ENCODE results near the gene ENDOG.

Gene ENDOG

GRCh38 chr9:128781187-128782070 is 36.9 kb upstream of the ENDOG start:
- Histone ChIP-seq H3K36me3 (no peaks in the 10 kb centered on the region), H3K4me2 (peak overlapping the region; percentile 21 to 83 (median 57)), H3K4me1 (peaks cover 36 to 46% (median 41%) of the 10 kb centered on the region in 10 experiments), H3K27me3 (no peaks in the 10 kb centered on the region), H3K4me3 (no peak overlapping the region), H3K9ac (peak overlapping the region in 8 of 11 experiments; percentile 1 to 59 (median 48); a peak in 10 of 22 replicates), H3K27ac (peak overlapping the region in 10 of 11 experiments; percentile 22 to 84 (median 79); a peak in 19 of 22 replicates), H4K20me1 (no peaks in the 10 kb centered on the region), H3K9me3 (replicated peaks in 1 of 11) (peaks cover 12 to 51% (median 23%) of the 10 kb centered on the region in 11 experiments; a peak in 21 of 22 replicates)
- TF ChIP-seq Cebpa-rat (IDR thresholded peaks at IDR 0.05), result no peak

DNA sequence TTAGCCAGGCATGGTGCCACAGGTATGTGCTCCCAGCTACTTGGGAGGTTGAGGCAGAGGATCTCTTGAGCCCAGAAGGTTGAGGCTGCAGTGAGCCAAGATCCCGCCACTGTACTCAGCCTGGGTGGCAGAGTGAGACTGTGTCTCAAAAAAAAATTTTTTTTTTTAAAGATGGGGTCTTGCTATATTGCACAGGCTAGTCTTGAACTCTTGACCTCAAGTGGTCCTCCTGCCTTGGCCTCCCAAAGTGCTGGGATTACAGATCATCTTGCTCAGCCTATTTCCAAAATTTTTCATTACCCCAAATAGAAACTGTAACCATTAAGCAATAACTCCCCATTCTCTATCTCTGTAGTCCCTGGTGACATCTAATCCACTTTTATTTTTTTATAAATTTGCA is 35.6 kb upstream of the ENDOG start:
- peak overlapping the region in 10 of 11 experiments; percentile 64 to 91 (median 80); a peak in 16 of 22 replicates for H3K4me2 ChIP-seq
- peak overlapping the region in 8 of 11 experiments; percentile 48 to 84 (median 81); a peak in 13 of 22 replicates for H3K27ac ChIP-seq
- peaks cover 39 to 51% (median 46%) of the 10 kb centered on the region in 10 experiments for H3K4me1 ChIP-seq
- no peak overlapping the region for H3K4me3 ChIP-seq
- no peaks in the 10 kb centered on the region for H3K36me3 ChIP-seq
- H3K9ac ChIP-seq, result no peak overlapping the region; a peak in 1 of 22 replicates
- no peaks in the 10 kb centered on the region for H4K20me1 ChIP-seq
- no peak for TF ChIP-seq Cebpa-rat (IDR thresholded peaks at IDR 0.05)
- no peaks in the 10 kb centered on the region for H3K27me3 ChIP-seq
- H3K9me3 ChIP-seq (replicated peaks in 1 of 11), result peaks cover 5 to 41% (median 16%) of the 10 kb centered on the region in 11 experiments; a peak in 19 of 22 replicates

GRCh38 chr9:128785427-128785826 is 32.9 kb upstream of the ENDOG start:
- no peaks in the 10 kb centered on the region for H3K27me3 ChIP-seq
- peaks cover 53 to 66% (median 60%) of the 10 kb centered on the region in 10 experiments for H3K4me1 ChIP-seq
- peaks cover 0 to 19% (median 10%) of the 10 kb centered on the region in 11 experiments; a peak in 14 of 22 replicates for H3K9me3 ChIP-seq (replicated peaks in 1 of 11)
- peaks cover 0 to 3% (median 0%) of the 10 kb centered on the region in 11 experiments; a peak in 2 of 22 replicates for H4K20me1 ChIP-seq
- no peak overlapping the region for H3K4me3 ChIP-seq
- H3K36me3 ChIP-seq, result peaks cover 7 to 22% (median 19%) of the 10 kb centered on the region in 11 experiments
- no peak overlapping the region for H3K4me2 ChIP-seq
- H3K27ac ChIP-seq, result peak overlapping the region in 1 of 11 experiments; percentile 82; a peak in 1 of 22 replicates
- TF ChIP-seq Cebpa-rat (IDR thresholded peaks at IDR 0.05), result no peak
- H3K9ac ChIP-seq, result no peak overlapping the region

GRCh38 chr9:128786681-128787601 is 31.4 kb upstream of the ENDOG start, which contains the start of gene TBC1D13:
TBC1D13 (plus strand) TSS chr9:128787253; CDS start chr9:128787354, 101 bp downstream.
- H3K9ac ChIP-seq, result peak within 1 kb of the TSS; percentile 76 to 94 (median 88)

DNA sequence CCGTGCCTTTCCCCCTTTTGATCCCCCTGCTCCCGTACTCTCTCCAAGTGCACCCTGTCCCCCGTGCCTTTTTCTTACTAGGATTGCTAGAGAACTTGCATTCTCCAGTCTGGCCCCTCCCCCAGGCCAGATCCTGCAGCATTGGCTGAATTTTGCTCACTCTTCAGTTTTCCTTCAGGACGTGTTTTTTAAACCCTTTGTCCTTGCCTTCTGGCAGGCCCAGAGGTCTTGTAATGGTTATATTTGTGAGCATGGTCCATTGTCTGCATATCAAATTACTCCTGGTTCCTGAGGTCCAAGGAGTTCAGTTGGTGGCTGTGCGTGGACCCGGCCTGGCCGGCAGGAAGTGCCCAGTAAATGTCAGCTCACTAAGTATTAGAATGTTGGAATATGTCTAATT is 30.6 kb upstream of the ENDOG start:
- no peak for TF ChIP-seq Cebpa-rat (IDR thresholded peaks at IDR 0.05)
- Histone ChIP-seq H3K9ac (peak overlapping the region; percentile 76 to 94 (median 88)), H3K4me3 (peak overlapping the region; percentile 75 to 98 (median 94)), H3K9me3 (replicated peaks in 1 of 11) (peaks cover 0 to 14% (median 7%) of the 10 kb centered on the region in 11 experiments; a peak in 6 of 22 replicates), H3K4me1 (peaks cover 39 to 49% (median 43%) of the 10 kb centered on the region in 10 experiments), H3K27me3 (no peaks in the 10 kb centered on the region), H4K20me1 (peaks cover 0 to 24% (median 0%) of the 10 kb centered on the region in 11 experiments; a peak in 8 of 22 replicates), H3K36me3 (peaks cover 30 to 45% (median 41%) of the 10 kb centered on the region in 11 experiments), H3K27ac (peak overlapping the region in 10 of 11 experiments; percentile 73 to 87 (median 81); a peak in 21 of 22 replicates), H3K4me2 (peak overlapping the region; percentile 91 to 99 (median 94))

More at GRCh38 chr9:128786681-128787601, 31.4 kb upstream of the ENDOG start, which contains the start of gene TBC1D13:
- H3K36me3 ChIP-seq, result peaks cover 22 to 37% (median 34%) of the 10 kb centered on the region in 11 experiments
- peak in 8 of 11 experiments; percentile 23 to 78 (median 52); a peak in 7 of 22 replicates for TF ChIP-seq Cebpa-rat (IDR thresholded peaks at IDR 0.05)
- peak within 1 kb of the TSS; percentile 75 to 98 (median 94) for H3K4me3 ChIP-seq
- H3K27me3 ChIP-seq, result no peaks in the 10 kb centered on the region
- H3K27ac ChIP-seq, result peak within 1 kb of the TSS; percentile 41 to 87 (median 80); a peak in 21 of 22 replicates
- peaks cover 43 to 56% (median 49%) of the 10 kb centered on the region in 10 experiments for H3K4me1 ChIP-seq
- H4K20me1 ChIP-seq, result peaks cover 0 to 17% (median 0%) of the 10 kb centered on the region in 11 experiments; a peak in 5 of 22 replicates
- peaks cover 0 to 14% (median 7%) of the 10 kb centered on the region in 11 experiments; a peak in 14 of 22 replicates for H3K9me3 ChIP-seq (replicated peaks in 1 of 11)
- peak within 1 kb of the TSS; percentile 91 to 99 (median 94) for H3K4me2 ChIP-seq

DNA sequence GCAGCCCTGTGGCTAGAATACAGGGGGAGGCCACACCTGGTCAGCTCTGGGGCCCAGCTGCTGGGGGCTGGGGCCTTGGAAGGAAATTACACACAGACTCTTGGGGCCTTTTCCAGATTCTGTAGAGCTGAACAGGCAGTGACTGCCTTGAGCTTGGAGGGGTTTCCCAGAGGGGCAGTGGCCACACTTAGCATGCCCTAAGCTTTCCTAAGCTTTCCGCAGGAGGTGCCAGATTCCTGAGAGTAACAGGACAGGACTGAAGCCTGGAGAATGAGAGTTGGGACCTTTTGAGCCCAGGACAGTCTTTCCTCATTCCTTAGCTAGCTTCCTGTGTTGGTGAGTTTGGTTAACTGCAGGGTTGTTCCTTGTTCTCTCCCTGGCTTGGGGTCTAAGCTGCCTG is 29.9 kb upstream of the ENDOG start:
- peak overlapping the region; percentile 91 to 99 (median 94) for H3K4me2 ChIP-seq
- H3K9ac ChIP-seq, result peak overlapping the region; percentile 76 to 94 (median 88)
- H3K4me1 ChIP-seq, result peaks cover 31 to 41% (median 35%) of the 10 kb centered on the region in 10 experiments
- peaks cover 0 to 30% (median 4%) of the 10 kb centered on the region in 11 experiments; a peak in 11 of 22 replicates for H4K20me1 ChIP-seq
- no peak for TF ChIP-seq Cebpa-rat (IDR thresholded peaks at IDR 0.05)
- H3K4me3 ChIP-seq, result peak overlapping the region; percentile 75 to 98 (median 94)
- H3K9me3 ChIP-seq (replicated peaks in 1 of 11), result peaks cover 0 to 14% (median 7%) of the 10 kb centered on the region in 11 experiments; a peak in 6 of 22 replicates
- peak overlapping the region in 10 of 11 experiments; percentile 5 to 87 (median 81); a peak in 17 of 22 replicates for H3K27ac ChIP-seq
- H3K36me3 ChIP-seq, result peaks cover 37 to 52% (median 49%) of the 10 kb centered on the region in 11 experiments
- H3K27me3 ChIP-seq, result no peaks in the 10 kb centered on the region

DNA sequence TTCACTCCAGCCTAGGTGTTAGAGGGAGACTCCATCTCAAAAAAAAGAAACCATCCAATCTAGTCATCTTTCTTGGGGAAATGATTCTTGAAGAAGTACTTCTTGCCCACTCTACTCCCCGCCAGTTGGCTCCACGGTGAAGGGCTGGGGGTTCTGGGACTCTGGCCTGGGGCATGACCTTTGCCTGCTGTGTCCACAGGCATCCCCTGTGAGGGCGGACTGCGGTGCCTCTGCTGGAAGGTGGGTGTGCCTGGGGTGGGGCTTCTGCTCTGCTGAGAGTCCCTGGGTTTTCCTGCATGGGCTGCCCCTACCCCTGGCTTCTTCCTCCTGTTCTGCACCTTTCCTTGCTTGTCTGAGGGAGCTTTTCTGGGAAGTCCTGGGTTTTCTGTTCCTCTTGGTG is 27.8 kb upstream of the ENDOG start:
- peaks cover 55 to 73% (median 67%) of the 10 kb centered on the region in 11 experiments for H3K36me3 ChIP-seq
- no peak for TF ChIP-seq Cebpa-rat (IDR thresholded peaks at IDR 0.05)
- H3K4me2 ChIP-seq, result no peak overlapping the region
- peaks cover 0 to 11% (median 1%) of the 10 kb centered on the region in 11 experiments; a peak in 6 of 22 replicates for H3K9me3 ChIP-seq (replicated peaks in 1 of 11)
- H3K27ac ChIP-seq, result no peak overlapping the region
- H3K4me3 ChIP-seq, result no peak overlapping the region
- H3K27me3 ChIP-seq, result no peaks in the 10 kb centered on the region
- H3K4me1 ChIP-seq, result peaks cover 19 to 24% (median 22%) of the 10 kb centered on the region in 10 experiments
- H4K20me1 ChIP-seq, result peaks cover 0 to 43% (median 17%) of the 10 kb centered on the region in 11 experiments; a peak in 11 of 22 replicates
- peak overlapping the region in 2 of 11 experiments; percentile 16 to 23; a peak in 2 of 22 replicates for H3K9ac ChIP-seq
